GM23338 (cell line): ENCODE data around the gene TOR1AIP1. TPM values are rescaled to one million over a fixed set of nuclear protein-coding genes. Genes with fewer than 3 reads are reported as not detected.

ENCODE experiments used
- ATAC-seq: fragments of 200-7000 bp; cut with Tn5 transposase; 3 replicates; pipeline ENCODE4 v1.9.1; 2020
- DNase-seq: peaks from one replicate; pipeline ENCODE4 v3.0.0-alpha.2; 2015; ENCODE audit warnings: low spot score
- H2AFZ ChIP-seq: fragments of 200-600 bp; sonication (generic); 2 replicates; pipeline ENCODE4 v1.8.0; 2016; ENCODE audit warnings: antibody characterized with exemption, mild to moderate bottlenecking, moderate library complexity
- H3F3A ChIP-seq: fragments of 200-600 bp; sonication (generic); replicated peaks from 2 replicates; pipeline ENCODE4 v1.8.0; 2017; ENCODE audit warnings: antibody characterized with exemption, mixed run types, low read depth
- H3K27ac ChIP-seq: fragments of 200-600 bp; sonication (generic); 2 replicates; pipeline ENCODE4 v1.6.1; 2016; ENCODE audit warnings: low read depth
- H3K27me3 ChIP-seq: fragments of 200-600 bp; sonication (generic); 2 replicates; pipeline ENCODE4 v1.8.0; 2016; ENCODE audit warnings: mild to moderate bottlenecking, mixed run types, moderate library complexity; ENCODE audit not compliant: insufficient read depth
- H3K36me3 ChIP-seq: fragments of 200-600 bp; sonication (generic); 2 replicates; pipeline ENCODE4 v1.8.0; 2016; ENCODE audit warnings: mild to moderate bottlenecking; ENCODE audit not compliant: insufficient read depth
- H3K4me1 ChIP-seq: fragments of 200-600 bp; sonication (generic); 2 replicates; pipeline ENCODE4 v1.8.0; 2016; ENCODE audit warnings: mild to moderate bottlenecking, moderate library complexity; ENCODE audit not compliant: insufficient read depth
- H3K4me2 ChIP-seq: fragments of 200-600 bp; sonication (generic); 2 replicates; pipeline ENCODE4 v1.7.1; 2017; ENCODE audit warnings: mixed run types
- H3K4me3 ChIP-seq: fragments of 200-600 bp; sonication (generic); 2 replicates; pipeline ENCODE4 v1.6.1; 2016; ENCODE audit warnings: mixed run types
- H3K79me2 ChIP-seq: fragments of 200-600 bp; sonication (generic); replicated peaks from 2 replicates; pipeline ENCODE4 v1.8.0; 2017; ENCODE audit warnings: mild to moderate bottlenecking; ENCODE audit not compliant: insufficient read depth
- H3K9me2 ChIP-seq: fragments of 200-600 bp; sonication (generic); 2 replicates; pipeline ENCODE4 v1.8.0; 2017; ENCODE audit not compliant: insufficient read depth
- H4K20me1 ChIP-seq: fragments of 200-600 bp; sonication (generic); replicated peaks from 2 replicates; pipeline ENCODE4 v1.8.0; 2017; ENCODE audit warnings: mild to moderate bottlenecking; ENCODE audit not compliant: insufficient read depth
- H3K27ac Mint-ChIP-seq: 2 replicates; pipeline ENCODE4 v1.8.0; 2020; ENCODE audit warnings: inconsistent platforms, mild to moderate bottlenecking, moderate library complexity, mixed read lengths
- H3K27me3 Mint-ChIP-seq: 3 replicates; pipeline ENCODE4 v1.8.0; 2022; ENCODE audit warnings: low read depth, mild to moderate bottlenecking, moderate library complexity, mixed read lengths, inconsistent platforms; ENCODE audit not compliant: insufficient read depth, poor library complexity
- H3K36me3 Mint-ChIP-seq: 3 replicates; pipeline ENCODE4 v1.8.0; 2021; ENCODE audit warnings: low read depth, mild to moderate bottlenecking, inconsistent platforms, moderate library complexity, mixed read lengths
- H3K4me1 Mint-ChIP-seq: 3 replicates; pipeline ENCODE4 v1.8.0; 2020; ENCODE audit warnings: mild to moderate bottlenecking, inconsistent platforms, mixed read lengths
- H3K4me3 Mint-ChIP-seq: 3 replicates; pipeline ENCODE4 v1.8.0; 2021; ENCODE audit warnings: moderate library complexity, mild to moderate bottlenecking, inconsistent platforms, mixed read lengths
- H3K9me3 Mint-ChIP-seq: 3 replicates; pipeline ENCODE4 v1.8.0; 2020; ENCODE audit warnings: moderate library complexity, mild to moderate bottlenecking, inconsistent platforms, mixed read lengths
- CTCF ChIP-seq, 2 experiments: fragments of 200-600 bp in 1 of 2; sonication (generic) in 1 of 2; conservative IDR thresholded peaks; 2 replicates each; pipeline versions ENCODE4 v1.5.1 to v1.6.1; 2016 to 2017; ENCODE audit warnings: antibody characterized with exemption in 2 of 2, low read depth in 2 of 2, mild to moderate bottlenecking in 2 of 2, moderate library complexity in 1 of 2
- ETS1 ChIP-seq: IDR thresholded peaks from 2 replicates; pipeline ENCODE4 v1.6.1; 2016; ENCODE audit warnings: antibody characterized with exemption
- EZH2 ChIP-seq: fragments of 200-600 bp; sonication (generic); IDR thresholded peaks from one replicate; pipeline ENCODE4 v1.8.0; 2017; ENCODE audit warnings: antibody characterized with exemption, mild to moderate bottlenecking, low read depth; ENCODE audit not compliant: unreplicated experiment
- EZH2phosphoT487 ChIP-seq: fragments of 200-600 bp; sonication (generic); IDR thresholded peaks from one replicate; pipeline ENCODE4 v1.8.1; 2018; ENCODE audit warnings: antibody characterized with exemption; ENCODE audit not compliant: unreplicated experiment
- JUNB ChIP-seq: IDR thresholded peaks from one replicate; pipeline ENCODE4 v1.6.1; 2016; ENCODE audit warnings: antibody characterized with exemption; ENCODE audit not compliant: unreplicated experiment
- NANOG ChIP-seq: IDR thresholded peaks from 2 replicates; pipeline ENCODE4 v1.6.1; 2016; ENCODE audit warnings: antibody characterized with exemption, borderline replicate concordance
- POLR2AphosphoS5 ChIP-seq: IDR thresholded peaks from 2 replicates; pipeline ENCODE4 v1.6.1; 2016; ENCODE audit warnings: antibody characterized with exemption, low read depth
- REST ChIP-seq: IDR thresholded peaks from one replicate; pipeline ENCODE4 v1.6.1; 2018; ENCODE audit warnings: antibody characterized with exemption; ENCODE audit not compliant: unreplicated experiment
- STAT1 ChIP-seq: IDR thresholded peaks from one replicate; pipeline ENCODE4 v1.6.1; 2016; ENCODE audit warnings: antibody characterized with exemption; ENCODE audit not compliant: unreplicated experiment
- ZNF114 ChIP-seq: fragments of 250-450 bp; sonication (Bioruptor Pico); IDR thresholded peaks from 2 replicates; pipeline ENCODE4 v1.5.0; 2020; ENCODE audit warnings: mild to moderate bottlenecking, moderate library complexity
- ZNF331 ChIP-seq: fragments of 250-450 bp; sonication (Bioruptor Pico); IDR thresholded peaks from 2 replicates; pipeline ENCODE4 v1.5.0; 2020; ENCODE audit warnings: low read depth, mild to moderate bottlenecking, moderate library complexity
- ZNF462 ChIP-seq: fragments of 250-450 bp; sonication (Bioruptor Pico); IDR thresholded peaks from 2 replicates; pipeline ENCODE4 v1.5.0; 2020; ENCODE audit warnings: mild to moderate bottlenecking, moderate library complexity
- polyA plus RNA-seq: library from polyadenylated mRNA; unstranded; fragments of >200 nt; fragmentation: Nextera tagmentation; extraction: Ambion mirVana; gene quantifications from 2 replicates; pipeline ENCODE4 v1.2.1, GENCODE V29; 2016
- total RNA-seq: library from RNA; depleted of rRNA; stranded (reverse); fragments of >200 nt; shearing (Covaris generic); gene quantifications from 2 replicates; pipeline ENCODE4 v1.2.3, GENCODE V29; 2014

TOR1AIP1 gene
- total and polyA plus RNA-seq, 2 experiments from 2014 or later, result 16.9 to 20.6 TPM

- Mint-ChIP-seq H3K27ac (no peak overlapping the region), H3K4me3 (no peak overlapping the region), H3K9me3 (no peaks in the 10 kb centered on the region), H3K36me3 (peaks cover 43% of the 10 kb centered on the region), H3K27me3 (no peaks in the 10 kb centered on the region), H3K4me1 (no peaks in the 10 kb centered on the region)
- ATAC-seq (no peak), DNase-seq (no peak)
- TF ChIP-seq ZNF462 (CRISPR knock-in tag), result no peak
- TF ChIP-seq POLR2AphosphoS5, result no peak
- no peak for TF ChIP-seq ETS1
- TF ChIP-seq JUNB, result no peak
- TF ChIP-seq REST, result no peak
- no peak for TF ChIP-seq NANOG
- TF ChIP-seq ZNF114 (CRISPR knock-in tag), result no peak
- no peak for TF ChIP-seq STAT1
- no peak for TF ChIP-seq ZNF331 (CRISPR knock-in tag)
- TF ChIP-seq EZH2phosphoT487, result no peak
- TF ChIP-seq EZH2, result no peak
- no peak for TF ChIP-seq CTCF (conservative IDR thresholded peaks at IDR 0.05; ENCODE audit: low read depth in 2 of 2)
- Histone ChIP-seq H3F3A (no peaks in the 10 kb centered on the region), H3K27me3 (no peaks in the 10 kb centered on the region), H3K4me1 (no peaks in the 10 kb centered on the region), H3K27ac (no peak overlapping the region), H2AFZ (no peak overlapping the region), H3K79me2 (no peaks in the 10 kb centered on the region), H3K9me2 (no peaks in the 10 kb centered on the region), H3K4me2 (no peak overlapping the region), H3K4me3 (no peak overlapping the region), H3K36me3 (peaks cover 9% of the 10 kb centered on the region; the same call in 1 of the 2 replicates), H4K20me1 (no peaks in the 10 kb centered on the region)
Observed at GRCh38 chr1:179910934-179911333, 28.8 kb downstream of the TOR1AIP1 start.
